Aorta (tissue), 5 donors: ENCODE data around the gene DRGX. TPM values are rescaled to one million over a fixed set of nuclear protein-coding genes. Genes with fewer than 3 reads are reported as not detected.
A peak's percentile ranks its signal among the peaks of the same experiment; 100 is the strongest.

ENCODE experiments used
- ATAC-seq: fragments of 200-7000 bp; cut with Tn5 transposase; one replicate; pipeline ENCODE4 v1.9.1; 2022; ENCODE audit warnings: moderate library complexity; ENCODE audit not compliant: low FRiP score
- DNase-seq, 2 donors: peaks; one replicate each; pipeline ENCODE4 v3.0.0-alpha.2; 2020
- H3K27ac ChIP-seq, 2 donors: one replicate each; pipeline ENCODE4 v1.5.1; 2013; ENCODE audit warnings: low read length in 2 of 2, mild to moderate bottlenecking in 2 of 2, moderate library complexity in 2 of 2, control low read depth in 1 of 2, inconsistent platforms in 1 of 2, low read depth in 1 of 2
- H3K27me3 ChIP-seq, 2 donors: one replicate each; pipeline ENCODE4 v1.6.1; 2013; ENCODE audit warnings: control low read depth in 1 of 2, low read length in 1 of 2, mild to moderate bottlenecking in 1 of 2, moderate library complexity in 1 of 2; ENCODE audit not compliant: insufficient read depth in 2 of 2, control insufficient read depth in 1 of 2
- H3K36me3 ChIP-seq, 2 donors: one replicate each; pipeline ENCODE4 v1.6.1; 2013; ENCODE audit warnings: control low read depth in 1 of 2, low read length in 1 of 2, mild to moderate bottlenecking in 1 of 2; ENCODE audit not compliant: insufficient read depth in 2 of 2, control insufficient read depth in 1 of 2
- H3K4me1 ChIP-seq, 2 donors: one replicate each; pipeline ENCODE4 v1.6.1; 2013; ENCODE audit warnings: low read length in 2 of 2, control low read depth in 1 of 2, mild to moderate bottlenecking in 1 of 2, moderate library complexity in 1 of 2; ENCODE audit not compliant: insufficient read depth in 2 of 2, control insufficient read depth in 1 of 2
- H3K4me3 ChIP-seq, 2 donors: one replicate each; pipeline ENCODE4 v1.5.1; 2013; ENCODE audit warnings: low read length in 2 of 2, control low read depth in 1 of 2, mild to moderate bottlenecking in 1 of 2
- H3K9me3 ChIP-seq: one replicate; pipeline ENCODE4 v1.6.1; 2013; ENCODE audit warnings: mild to moderate bottlenecking, low read length; ENCODE audit not compliant: control insufficient read depth
- WGBS, 2 donors: extraction: QIAGEN DNeasy Blood & Tissue Kit; methylation state at CpG; one replicate each; pipeline ENCODE4 v1.1.7; 2013; 5-methylcytosine and 5-hydroxymethylcytosine counted together
- intact Hi-C, 2 donors: fragments of 100-400 bp; cut with DNase I; formaldehyde crosslinking; loops; one replicate each; pipeline versions ENCODE4 v1.14.2 to v1.15.0; 2022
- polyA plus RNA-seq, 2 donors: library from polyadenylated mRNA; stranded (reverse); fragments of 200-250 nt; gene quantifications; one replicate each; pipeline ENCODE4 v1.2.3, GENCODE V29; 2013
- total RNA-seq, 2 donors: library from RNA; stranded (reverse); fragmentation: NEBNext Ultra II Directional; extraction: Animal tissue kit (Norgen Biotek cat#: 25700); gene quantifications; one replicate each; pipeline ENCODE4 v1.2.1, GENCODE V29; 2021
- donor health status: healthy with polysubstance abuse.
- donor health status: Bipolar disorder and iron deficiency.
- donor health status: DM: no; HTN: no; CAD: no.
- donor health status: DM: no; HTN: no; CAD: no.
- donor health status: DM: yes; HTN: yes; CAD: no.

The DRGX gene
- total and polyA plus RNA-seq, 4 donors: not detected

- no peaks in the 10 kb centered on the region for H3K36me3 ChIP-seq
- H3K4me1 ChIP-seq: no peaks in the 10 kb centered on the region
- WGBS, 2 donors: 88 to 89% methylated on average over 10 of the region's 10 CpGs
- H3K27ac ChIP-seq: no peak overlapping the region
- H3K9me3 ChIP-seq: no peaks in the 10 kb centered on the region
- H3K4me3 ChIP-seq: no peak overlapping the region
- peak in 1 of 2 donors; percentile 48 for DNase-seq
- H3K27me3 ChIP-seq: no peaks in the 10 kb centered on the region
- intact Hi-C loops: no loop called here
- ATAC-seq: no peak
Measured at GRCh38 chr10:49362596-49363260, 33.2 kb downstream of the DRGX start.

GRCh38 chr10:49361735-49362568 lies 33.9 kb downstream of the DRGX start:
- Histone ChIP-seq H3K36me3 (no peaks in the 10 kb centered on the region), H3K27ac (no peak overlapping the region), H3K4me1 (no peaks in the 10 kb centered on the region), H3K9me3 (no peaks in the 10 kb centered on the region), H3K4me3 (no peak overlapping the region), H3K27me3 (no peaks in the 10 kb centered on the region)
- intact Hi-C loops: no loop called here
- WGBS, 2 donors: 85 to 89% methylated on average over 11 of the region's 11 CpGs
- no peak for ATAC-seq
- peak in 1 of 2 donors; percentile 38 for DNase-seq

- Histone ChIP-seq H3K27me3 (no peaks in the 10 kb centered on the region), H3K36me3 (no peaks in the 10 kb centered on the region), H3K27ac (no peak overlapping the region), H3K4me3 (no peak overlapping the region), H3K4me1 (no peaks in the 10 kb centered on the region), H3K9me3 (no peaks in the 10 kb centered on the region)
- no peak for ATAC-seq
- WGBS, 2 donors: 84 to 87% methylated on average over 8 of the region's 8 CpGs
- intact Hi-C loops: no loop called here
- DNase-seq: peak in 1 of 2 donors; percentile 38
Measured at GRCh38 chr10:49361178-49361554, 34.7 kb downstream of the DRGX start.

GRCh38 chr10:49360271-49361177 lies 35.4 kb downstream of the DRGX start:
- Histone ChIP-seq H3K9me3 (no peaks in the 10 kb centered on the region), H3K27ac (no peak overlapping the region), H3K27me3 (no peaks in the 10 kb centered on the region), H3K4me3 (no peak overlapping the region), H3K36me3 (no peaks in the 10 kb centered on the region), H3K4me1 (no peaks in the 10 kb centered on the region)
- ATAC-seq (peak; percentile 57), DNase-seq (peak; percentile 58 to 74)
- WGBS, 2 donors: 49 to 50% methylated on average over 15 of the region's 15 CpGs
- intact Hi-C loops: no loop called here

- ATAC-seq (peak; percentile 9), DNase-seq (peak in 1 of 2 donors; percentile 59)
- no peak overlapping the region for H3K27ac ChIP-seq
- intact Hi-C loops: no loop called here
- H3K9me3 ChIP-seq: no peaks in the 10 kb centered on the region
- no peaks in the 10 kb centered on the region for H3K4me1 ChIP-seq
- no peak overlapping the region for H3K4me3 ChIP-seq
- H3K27me3 ChIP-seq: no peaks in the 10 kb centered on the region
- 41 to 45% methylated on average over 11 to 13 of the region's 13 CpGs for WGBS, 2 donors
- no peaks in the 10 kb centered on the region for H3K36me3 ChIP-seq
Measured at GRCh38 chr10:49359349-49360270, 36.3 kb downstream of the DRGX start.

GRCh38 chr10:49357910-49358309 lies 38.0 kb downstream of the DRGX start:
- H3K27ac ChIP-seq: no peak overlapping the region
- no peaks in the 10 kb centered on the region for H3K27me3 ChIP-seq
- no peaks in the 10 kb centered on the region for H3K36me3 ChIP-seq
- H3K9me3 ChIP-seq: no peaks in the 10 kb centered on the region
- 80 to 82% methylated on average over 2 of the region's 2 CpGs for WGBS, 2 donors
- no peaks in the 10 kb centered on the region for H3K4me1 ChIP-seq
- ATAC-seq (no peak), DNase-seq (no peak)
- H3K4me3 ChIP-seq: no peak overlapping the region
- intact Hi-C loops: no loop called here

DNA sequence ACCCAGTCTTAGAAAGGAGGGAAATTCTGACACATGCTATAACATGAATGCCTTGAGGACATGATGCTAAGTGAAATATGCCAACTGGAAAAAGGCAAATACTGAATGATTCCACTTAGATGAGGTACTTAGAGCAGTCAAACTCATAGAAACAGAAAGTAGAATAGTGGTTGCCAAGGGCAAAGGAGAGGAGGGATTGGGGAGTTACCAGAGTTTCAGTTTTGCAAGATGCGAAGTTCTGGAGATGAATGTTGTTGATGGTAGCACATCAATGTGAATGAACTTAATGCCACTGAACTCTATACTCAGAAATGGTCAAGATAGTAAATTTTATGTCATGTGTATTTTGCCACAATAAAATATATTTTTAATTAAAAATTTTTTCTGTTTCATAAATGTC lies 38.9 kb downstream of the DRGX start:
- no peaks in the 10 kb centered on the region for H3K9me3 ChIP-seq
- no peaks in the 10 kb centered on the region for H3K27me3 ChIP-seq
- H3K4me1 ChIP-seq: no peaks in the 10 kb centered on the region
- no peak for ATAC-seq
- 88 to 89% methylated on average over 1 of the region's 1 CpG for WGBS, 2 donors
- H3K36me3 ChIP-seq: no peaks in the 10 kb centered on the region
- no peak for DNase-seq
- intact Hi-C loops: no loop called here
- no peak overlapping the region for H3K4me3 ChIP-seq
- no peak overlapping the region for H3K27ac ChIP-seq

GRCh38 chr10:49356181-49356580 lies 39.7 kb downstream of the DRGX start:
- Histone ChIP-seq H3K27ac (no peak overlapping the region), H3K36me3 (no peaks in the 10 kb centered on the region), H3K9me3 (no peaks in the 10 kb centered on the region), H3K4me1 (no peaks in the 10 kb centered on the region), H3K27me3 (no peaks in the 10 kb centered on the region), H3K4me3 (no peak overlapping the region)
- no peak for DNase-seq
- ATAC-seq: no peak
- intact Hi-C loops: no loop called here
- 72 to 80% methylated on average over 4 of the region's 4 CpGs for WGBS, 2 donors
